Kidney epithelial cell (primary cell): ENCODE results near the gene EPM2A. TPM values are rescaled to one million over a fixed set of nuclear protein-coding genes. Genes with fewer than 3 reads are reported as not detected.

Experiments
- DNase-seq: peaks from one replicate; pipeline ENCODE4 v3.0.0-alpha.2; 2010; ENCODE audit warnings: low read depth
- H3K27me3 ChIP-seq: 2 replicates; pipeline ENCODE4 v1.6.0; 2011; ENCODE audit warnings: low read length; ENCODE audit not compliant: control insufficient read depth, insufficient read depth
- H3K36me3 ChIP-seq: 2 replicates; pipeline ENCODE4 v1.5.1; 2011; ENCODE audit warnings: low read length; ENCODE audit not compliant: control insufficient read depth, insufficient read depth
- H3K4me3 ChIP-seq: 2 replicates; pipeline ENCODE4 v1.5.1; 2011; ENCODE audit warnings: low read depth, mild to moderate bottlenecking, control low read depth, low read length
- CTCF ChIP-seq: IDR thresholded peaks from 2 replicates; pipeline ENCODE4 v1.5.1; 2011; ENCODE audit warnings: mild to moderate bottlenecking, moderate library complexity, low read length, control low read depth, inconsistent platforms; ENCODE audit not compliant: insufficient read depth, poor library complexity, severe bottlenecking
- total RNA-seq: library from RNA; depleted of rRNA; stranded (reverse); fragments of >200 nt; gene quantifications from 2 replicates; pipeline ENCODE4 v1.2.3, GENCODE V29; 2015

Gene EPM2A
- total RNA-seq, 1 donor from 2014 or later = 7.3 TPM

- no peak for TF ChIP-seq CTCF
- no peak overlapping the region for H3K4me3 ChIP-seq
Observed at GRCh38 chr6:145669627-145670034, 65.7 kb downstream of the EPM2A start.

GRCh38 chr6:145668844-145669243, 66.5 kb downstream of the EPM2A start:
- no peak overlapping the region for H3K4me3 ChIP-seq
- no peaks in the 10 kb centered on the region for H3K36me3 ChIP-seq
- no peak for DNase-seq
- TF ChIP-seq CTCF = no peak
- H3K27me3 ChIP-seq = no peaks in the 10 kb centered on the region

More at GRCh38 chr6:145669627-145670034, 65.7 kb downstream of the EPM2A start:
- no peaks in the 10 kb centered on the region for H3K36me3 ChIP-seq
- no peaks in the 10 kb centered on the region for H3K27me3 ChIP-seq
- peak; percentile 7 for DNase-seq

- DNase-seq = no peak
- H3K36me3 ChIP-seq = no peaks in the 10 kb centered on the region
- TF ChIP-seq CTCF = no peak
- H3K4me3 ChIP-seq = no peak overlapping the region
- H3K27me3 ChIP-seq = no peaks in the 10 kb centered on the region
Observed at GRCh38 chr6:145660676-145661075, 74.6 kb downstream of the EPM2A start.

- H3K36me3 ChIP-seq = no peaks in the 10 kb centered on the region
- DNase-seq = no peak
- H3K4me3 ChIP-seq = no peak overlapping the region
- no peaks in the 10 kb centered on the region for H3K27me3 ChIP-seq
- no peak for TF ChIP-seq CTCF
Observed at GRCh38 chr6:145656128-145656527, 79.2 kb downstream of the EPM2A start.

GRCh38 chr6:145652572-145652971, 82.7 kb downstream of the EPM2A start:
- H3K27me3 ChIP-seq = no peaks in the 10 kb centered on the region
- H3K4me3 ChIP-seq = no peak overlapping the region
- TF ChIP-seq CTCF = no peak
- no peak for DNase-seq
- H3K36me3 ChIP-seq = no peaks in the 10 kb centered on the region

- DNase-seq = no peak
- no peak overlapping the region for H3K4me3 ChIP-seq
- no peaks in the 10 kb centered on the region for H3K27me3 ChIP-seq
- no peak for TF ChIP-seq CTCF
- no peaks in the 10 kb centered on the region for H3K36me3 ChIP-seq
Observed at GRCh38 chr6:145651988-145652387, 83.3 kb downstream of the EPM2A start.
